HEK293 (cell line): ENCODE data around the gene PSEN2.

Source experiments
- CTCF ChIP-seq: fragments of 450-650 bp; formaldehyde crosslinking; IDR thresholded peaks from 2 replicates; pipeline ENCODE4 v1.5.1; 2016; ENCODE audit warnings: missing biosample characterization, missing genetic modification characterization
- GLIS2 ChIP-seq: fragments of 450-650 bp; formaldehyde crosslinking; IDR thresholded peaks from 2 replicates; pipeline ENCODE4 v1.5.1; 2016; ENCODE audit warnings: missing biosample characterization, missing genetic modification characterization
- OSR2 ChIP-seq: fragments of 450-650 bp; formaldehyde crosslinking; IDR thresholded peaks from 2 replicates; pipeline ENCODE4 v1.5.1; 2016; ENCODE audit warnings: missing biosample characterization, missing genetic modification characterization
- SP2 ChIP-seq: fragments of 450-650 bp; formaldehyde crosslinking; IDR thresholded peaks from 2 replicates; pipeline ENCODE4 v1.5.1; 2016; ENCODE audit warnings: missing biosample characterization, missing genetic modification characterization
- SP3 ChIP-seq: fragments of 450-650 bp; formaldehyde crosslinking; IDR thresholded peaks from 2 replicates; pipeline ENCODE4 v1.5.1; 2016; ENCODE audit warnings: missing biosample characterization, missing genetic modification characterization
- ZBTB49 ChIP-seq: fragments of 450-650 bp; formaldehyde crosslinking; IDR thresholded peaks from 2 replicates; pipeline ENCODE4 v1.5.1; 2016; ENCODE audit warnings: missing biosample characterization, missing genetic modification characterization, low read depth
- ZNF10 ChIP-seq: fragments of 450-650 bp; formaldehyde crosslinking; IDR thresholded peaks from 2 replicates; pipeline ENCODE4 v1.5.1; 2017; ENCODE audit warnings: missing biosample characterization, missing genetic modification characterization
- ZNF16 ChIP-seq: fragments of 450-650 bp; formaldehyde crosslinking; IDR thresholded peaks from 2 replicates; pipeline ENCODE4 v1.5.1; 2016; ENCODE audit warnings: low read depth, missing biosample characterization, missing genetic modification characterization
- ZNF433 ChIP-seq: fragments of 450-650 bp; formaldehyde crosslinking; IDR thresholded peaks from 2 replicates; pipeline ENCODE4 v1.5.1; 2016; ENCODE audit warnings: missing biosample characterization, missing genetic modification characterization, low read depth
- ZNF623 ChIP-seq: fragments of 450-650 bp; formaldehyde crosslinking; IDR thresholded peaks from 2 replicates; pipeline ENCODE4 v1.5.1; 2016; ENCODE audit warnings: missing biosample characterization, missing genetic modification characterization
- ZNF76 ChIP-seq: fragments of 450-650 bp; formaldehyde crosslinking; IDR thresholded peaks from 2 replicates; pipeline ENCODE4; 2016; ENCODE audit warnings: low read depth, missing biosample characterization, missing genetic modification characterization, borderline replicate concordance
- ZNF785 ChIP-seq: fragments of 450-650 bp; formaldehyde crosslinking; IDR thresholded peaks from 2 replicates; pipeline ENCODE4 v1.5.1; 2016; ENCODE audit warnings: missing biosample characterization, missing genetic modification characterization

GRCh38 chr1:226882187-226882586, 11.8 kb downstream of the PSEN2 start:
- TF ChIP-seq ZNF623 (tag by site-specific recombination) (no peak), CTCF (tag by site-specific recombination) (no peak), ZNF16 (no peak), ZNF10 (tag by site-specific recombination) (peak; percentile 79), ZBTB49 (no peak), ZNF76 (tag by site-specific recombination) (no peak), ZNF433 (tag by site-specific recombination) (no peak), SP2 (tag by site-specific recombination) (no peak), GLIS2 (tag by site-specific recombination) (no peak), ZNF785 (tag by site-specific recombination) (no peak), OSR2 (tag by site-specific recombination) (no peak), SP3 (tag by site-specific recombination) (no peak)
